Measurements from ENCODE around the gene PSENEN.

The PSENEN gene

GRCh38 chr19:35750167-35750566 lies 4.7 kb downstream of the PSENEN start:
- FAIRE-seq = no peak
- no peak for DNase-seq (ENCODE audit: insufficient read length, low spot score)

GRCh38 chr19:35751839-35752745 lies 6.6 kb downstream of the PSENEN start:
- FAIRE-seq = no peak
- no peak for DNase-seq (ENCODE audit: insufficient read length, low spot score)

GRCh38 chr19:35752746-35753350 lies 7.4 kb downstream of the PSENEN start:
- DNase-seq (ENCODE audit: insufficient read length, low spot score) (no peak), FAIRE-seq (no peak)

- DNase-seq (ENCODE audit: insufficient read length, low spot score) (no peak), FAIRE-seq (no peak)
Observed at GRCh38 chr19:35753634-35754369, 8.4 kb downstream of the PSENEN start.

GRCh38 chr19:35754370-35755130 lies 9.1 kb downstream of the PSENEN start:
- DNase-seq (ENCODE audit: insufficient read length, low spot score) (no peak), FAIRE-seq (no peak)

GRCh38 chr19:35755131-35755549 lies 9.7 kb downstream of the PSENEN start:
- FAIRE-seq (no peak), DNase-seq (ENCODE audit: insufficient read length, low spot score) (no peak)

- FAIRE-seq (no peak), DNase-seq (ENCODE audit: insufficient read length, low spot score) (no peak)
Observed at GRCh38 chr19:35755550-35756376, 10.3 kb downstream of the PSENEN start.

- no peak for DNase-seq (ENCODE audit: insufficient read length, low spot score)
- no peak for FAIRE-seq
Observed at GRCh38 chr19:35756377-35757230, 11.2 kb downstream of the PSENEN start, which contains the start of gene HSPB6. Gene HSPB6 (minus strand): TSS chr19:35757029. CDS start chr19:35757008, 21 bp downstream.

- FAIRE-seq = no peak
- peak; percentile 41 for DNase-seq (ENCODE audit: insufficient read length, low spot score)
Observed at GRCh38 chr19:35757231-35757748, 11.8 kb downstream of the PSENEN start.

- peak; percentile 97 for FAIRE-seq
- DNase-seq (ENCODE audit: insufficient read length, low spot score) = peak; percentile 98
Observed at GRCh38 chr19:35757749-35758608, 12.5 kb downstream of the PSENEN start, which contains the start of gene PROSER3. Gene PROSER3 (plus strand): TSS chr19:35758176. CDS start chr19:35758216, 40 bp downstream.

- no peak for FAIRE-seq
Observed at GRCh38 chr19:35759697-35760096, 14.2 kb downstream of the PSENEN start.

GRCh38 chr19:35760711-35761349 lies 15.4 kb downstream of the PSENEN start:
- DNase-seq (ENCODE audit: insufficient read length, low spot score) (no peak), FAIRE-seq (no peak)

More at GRCh38 chr19:35759697-35760096, 14.2 kb downstream of the PSENEN start:
- DNase-seq (ENCODE audit: insufficient read length, low spot score) = no peak

- no peak for FAIRE-seq
Observed at GRCh38 chr19:35764432-35765315, 19.2 kb downstream of the PSENEN start.

GRCh38 chr19:35766571-35767104 lies 21.2 kb downstream of the PSENEN start:
- DNase-seq (ENCODE audit: insufficient read length, low spot score) (no peak), FAIRE-seq (no peak)

More at GRCh38 chr19:35764432-35765315, 19.2 kb downstream of the PSENEN start:
- no peak for DNase-seq (ENCODE audit: insufficient read length, low spot score)

- DNase-seq (ENCODE audit: insufficient read length, low spot score) = no peak
- no peak for FAIRE-seq
Observed at GRCh38 chr19:35767288-35768081, 22.0 kb downstream of the PSENEN start.

Data from HTR-8/SVneo (cell line).